GM23248 (cell line): ENCODE data around the gene RNU6-8.

Experiments used
- EZH2 ChIP-seq: fragments of 200-600 bp; sonication (generic); IDR thresholded peaks from 2 replicates; pipeline ENCODE4 v1.6.1; 2018; ENCODE audit warnings: antibody characterized with exemption, mild to moderate bottlenecking; ENCODE audit not compliant: insufficient read depth, poor library complexity, severe bottlenecking
- EZH2phosphoT487 ChIP-seq: fragments of 200-600 bp; sonication (generic); IDR thresholded peaks from 2 replicates; pipeline ENCODE4 v1.6.1; 2018; ENCODE audit warnings: antibody characterized with exemption, moderate library complexity, mild to moderate bottlenecking, low read depth; ENCODE audit not compliant: insufficient read depth

GRCh38 chr14:32193532-32193931, 9.5 kb downstream of the RNU6-8 start:
- TF ChIP-seq EZH2 (no peak), EZH2phosphoT487 (no peak)
